Anterior cingulate cortex (tissue), 58 donors: ENCODE results near the gene MRGPRD.

Experiments used
- DNase-seq, 58 donors: peaks; one replicate each; lab custom pipeline; 2025; lab: John Stamatoyannopoulos, UW

Gene MRGPRD

GRCh38 chr11:68934666-68935065, 46.1 kb downstream of the MRGPRD start:
- no peak for DNase-seq

GRCh38 chr11:68934321-68934645, 46.5 kb downstream of the MRGPRD start:
- DNase-seq, result no peak

GRCh38 chr11:68933605-68934320, 47.0 kb downstream of the MRGPRD start:
- no peak for DNase-seq

GRCh38 chr11:68932933-68933577, 47.7 kb downstream of the MRGPRD start:
- DNase-seq, result no peak

GRCh38 chr11:68932358-68932757, 48.4 kb downstream of the MRGPRD start:
- no peak for DNase-seq

- no peak for DNase-seq
These were observed 48.9 kb downstream of the MRGPRD start for GRCh38 chr11:68931911-68932310.

GRCh38 chr11:68930991-68931855, 49.6 kb downstream of the MRGPRD start:
- no peak for DNase-seq
